IMR-90 (cell line): ENCODE data around the gene DIP2C. TPM values are rescaled to one million over a fixed set of nuclear protein-coding genes. Genes with fewer than 3 reads are reported as not detected.

Source experiments
- ATAC-seq: fragments of 200-7000 bp; cut with Tn5 transposase; 2 replicates; pipeline ENCODE4 v1.9.1; 2020; ENCODE audit warnings: low read depth, mild to moderate bottlenecking, moderate library complexity
- BruUV-seq: library from RNA; stranded (reverse); fragments of 400-500 nt; replicated peaks from 2 replicates; lab custom pipeline; 2021; lab: Mats Ljungman, UMichigan
- CTCF ChIA-PET: fragments of 300-600 bp; formaldehyde crosslinking; extraction: SDS; loops from one replicate; lab custom pipeline; 2021; ENCODE audit warnings: antibody characterized with exemption; lab: Yijun Ruan, JAX
- POLR2A ChIA-PET: fragments of 300-600 bp; sonication (Branson Sonifier 250); formaldehyde crosslinking; loops from one replicate; lab custom pipeline; 2022; ENCODE audit warnings: antibody characterized with exemption; ENCODE audit not compliant: unreplicated experiment; lab: Charles Lee
- DNase-seq: peaks from one replicate; pipeline ENCODE4 v3.0.0; 2013
- H2AFZ ChIP-seq: replicated peaks from 2 replicates; pipeline ENCODE3; 2013; ENCODE audit warnings: low read length, mild to moderate bottlenecking; ENCODE audit not compliant: poor library complexity
- H2AK5ac ChIP-seq: 2 replicates; pipeline ENCODE4 v1.6.1; 2013; ENCODE audit warnings: low read depth, low read length, inconsistent platforms
- H2AK9ac ChIP-seq: replicated peaks from 2 replicates; pipeline ENCODE3; 2013; ENCODE audit warnings: mild to moderate bottlenecking, low read depth, low read length, moderate library complexity; ENCODE audit not compliant: poor library complexity
- H2BK120ac ChIP-seq: 2 replicates; pipeline ENCODE4 v1.6.1; 2013; ENCODE audit warnings: low read depth, low read length, inconsistent platforms
- H2BK15ac ChIP-seq: 3 replicates; pipeline ENCODE4 v1.6.1; 2013; ENCODE audit warnings: low read depth, low read length, inconsistent platforms
- H2BK20ac ChIP-seq: 2 replicates; pipeline ENCODE4 v1.6.1; 2013; ENCODE audit warnings: low read depth, mild to moderate bottlenecking, inconsistent platforms, low read length, moderate library complexity
- H2BK5ac ChIP-seq: 2 replicates; pipeline ENCODE4 v1.6.1; 2013; ENCODE audit warnings: mild to moderate bottlenecking, low read depth, low read length, inconsistent platforms; ENCODE audit not compliant: poor library complexity, severe bottlenecking
- H3K14ac ChIP-seq: replicated peaks from 2 replicates; pipeline ENCODE4 v1.6.1; 2013; ENCODE audit warnings: low read depth, low read length, inconsistent platforms
- H3K18ac ChIP-seq: 2 replicates; pipeline ENCODE4 v1.6.1; 2013; ENCODE audit warnings: low read depth, low read length, control low read depth
- H3K23ac ChIP-seq: 2 replicates; pipeline ENCODE4 v1.6.1; 2013; ENCODE audit warnings: low read depth, low read length, inconsistent platforms
- H3K27ac ChIP-seq: 2 replicates; pipeline ENCODE4 v1.5.1; 2013; ENCODE audit warnings: mild to moderate bottlenecking, control low read depth, low read length; ENCODE audit not compliant: insufficient read depth
- H3K27me3 ChIP-seq: 2 replicates; pipeline ENCODE4 v1.6.1; 2013; ENCODE audit warnings: low read length; ENCODE audit not compliant: control insufficient read depth, insufficient read depth
- H3K36me3 ChIP-seq: 2 replicates; pipeline ENCODE4 v1.6.1; 2013; ENCODE audit warnings: low read length, mixed read lengths; ENCODE audit not compliant: control insufficient read depth, insufficient read depth
- H3K4ac ChIP-seq: 2 replicates; pipeline ENCODE4 v1.6.1; 2013; ENCODE audit warnings: low read depth, low read length, inconsistent platforms
- H3K4me1 ChIP-seq: 2 replicates; pipeline ENCODE4 v1.6.1; 2013; ENCODE audit warnings: low read length, mixed read lengths; ENCODE audit not compliant: control insufficient read depth, insufficient read depth
- H3K4me2 ChIP-seq: 2 replicates; pipeline ENCODE4 v1.6.1; 2013; ENCODE audit warnings: low read depth, mild to moderate bottlenecking, control low read depth, low read length, moderate library complexity
- H3K4me3 ChIP-seq: 2 replicates; pipeline ENCODE4 v1.5.1; 2013; ENCODE audit warnings: low read depth, mild to moderate bottlenecking, control low read depth, low read length, moderate library complexity; ENCODE audit not compliant: insufficient read depth
- H3K56ac ChIP-seq: 2 replicates; pipeline ENCODE4 v1.6.1; 2013; ENCODE audit warnings: low read length, inconsistent platforms; ENCODE audit not compliant: insufficient read depth; ENCODE audit errors: extremely low read depth
- H3K79me1 ChIP-seq, 2 experiments: 2 replicates each; pipeline ENCODE4 v1.6.1; 2013; ENCODE audit warnings: low read length in 2 of 2, inconsistent platforms in 1 of 2, low read depth in 1 of 2
- H3K9ac ChIP-seq: 2 replicates; pipeline ENCODE4 v1.6.1; 2013; ENCODE audit warnings: low read depth, low read length, control low read depth
- H3K9me1 ChIP-seq: 2 replicates; pipeline ENCODE4 v1.6.1; 2013; ENCODE audit warnings: low read length, inconsistent platforms; ENCODE audit not compliant: insufficient read depth
- H3K9me3 ChIP-seq: 2 replicates; pipeline ENCODE4 v1.6.1; 2013; ENCODE audit warnings: low read length; ENCODE audit not compliant: control insufficient read depth, insufficient read depth
- H4K20me1 ChIP-seq: 2 replicates; pipeline ENCODE4 v1.6.1; 2013; ENCODE audit warnings: low read length, inconsistent platforms; ENCODE audit not compliant: insufficient read depth
- H4K5ac ChIP-seq: 2 replicates; pipeline ENCODE4 v1.6.1; 2013; ENCODE audit warnings: mild to moderate bottlenecking, low read depth, low read length, control low read depth
- H4K8ac ChIP-seq, 2 experiments: 2 replicates each; pipeline ENCODE4 v1.6.1; 2013; ENCODE audit warnings: low read depth in 2 of 2, low read length in 2 of 2, control low read depth in 1 of 2, inconsistent platforms in 1 of 2
- H4K91ac ChIP-seq: 2 replicates; pipeline ENCODE4 v1.6.1; 2013; ENCODE audit warnings: low read depth, low read length, inconsistent platforms; ENCODE audit not compliant: insufficient read depth
- CHD1 ChIP-seq: IDR thresholded peaks from 2 replicates; pipeline ENCODE4 v1.6.1; 2012; ENCODE audit warnings: low read depth, low read length, improper control_type of control experiment
- CTCF ChIP-seq: conservative IDR thresholded peaks from 2 replicates; pipeline ENCODE4 v1.5.1; 2012; ENCODE audit warnings: mild to moderate bottlenecking, low read depth, low read length, improper control_type of control experiment
- ELK1 ChIP-seq: fragments of 150-350 bp; IDR thresholded peaks from 2 replicates; pipeline ENCODE4 v1.6.1; 2016; ENCODE audit warnings: low read depth, mild to moderate bottlenecking, low read length, moderate library complexity, borderline replicate concordance
- MXI1 ChIP-seq: IDR thresholded peaks from 2 replicates; pipeline ENCODE4 v1.6.1; 2012; ENCODE audit warnings: low read depth, mild to moderate bottlenecking, low read length, moderate library complexity, borderline replicate concordance
- WGBS, 2 experiments: methylation state at CpG; one replicate each; pipeline versions ENCODE4 v1.1.5 to v1.1.7; 2013; ENCODE audit warnings: missing lambda C conversion rate in 2 of 2; ENCODE audit not compliant: insufficient read length in 1 of 2; ENCODE audit errors: extremely low coverage in 2 of 2; 5-methylcytosine and 5-hydroxymethylcytosine counted together
- dilution Hi-C: fragments of 300-500 bp; cut with HindIII; formaldehyde crosslinking; loops from one replicate; pipeline ENCODE4 v1.14.3; 2018; ENCODE audit warnings: low sequenced_read_pairs; ENCODE audit not compliant: unreplicated experiment
- in situ Hi-C: fragments of 300-500 bp; cut with MboI; formaldehyde crosslinking; loops from 3 replicates; pipeline ENCODE4 v1.14.3; 2019; ENCODE audit warnings: low sequenced_read_pairs, inconsistent platforms, mixed read lengths
- intact Hi-C: fragments of 100-400 bp; cut with micrococcal nuclease; formaldehyde crosslinking; loops from 2 replicates; pipeline ENCODE4 v1.10.0; 2022
- polyA plus RNA-seq, 3 experiments: library from polyadenylated mRNA; depleted of rRNA; stranded (reverse); fragments of >200 nt; gene quantifications; 2 replicates each; pipeline ENCODE4 v1.2.3, GENCODE V29; 2012; ENCODE audit warnings: low replicate concordance in 1 of 3
- total RNA-seq: library from RNA; depleted of rRNA; stranded (reverse); fragments of >200 nt; gene quantifications from 2 replicates; pipeline ENCODE4 v1.2.3, GENCODE V29; 2012

The DIP2C gene
- total and polyA plus RNA-seq, 2 of the 4 experiments (the other 2 are of a cell fraction): 8.6 to 17.3 TPM

GRCh38 chr10:623477-624311, 65.8 kb downstream of the DIP2C start:
- H4K91ac ChIP-seq: peak overlapping the region; percentile 54; the same call in 1 of the 2 replicates
- H2AFZ ChIP-seq: no peak overlapping the region
- no peak overlapping the region for H3K4me3 ChIP-seq
- H2BK20ac ChIP-seq: peak overlapping the region; percentile 86
- H3K36me3 ChIP-seq: peaks cover 2% of the 10 kb centered on the region; the same call in 1 of the 2 replicates
- H3K27ac ChIP-seq: no peak overlapping the region
- H3K79me1 ChIP-seq: peaks cover 37 to 98% of the 10 kb centered on the region in 2 experiments
- no peak overlapping the region for H3K23ac ChIP-seq
- no peak overlapping the region for H3K9ac ChIP-seq
- H3K9me3 ChIP-seq: no peaks in the 10 kb centered on the region
- H3K18ac ChIP-seq: no peak overlapping the region
- peaks cover 31% of the 10 kb centered on the region for H3K4me1 ChIP-seq
- no peak for DNase-seq
- TF ChIP-seq MXI1 (no peak), CHD1 (no peak), CTCF (no peak), ELK1 (no peak)
- peak overlapping the region in 1 of 2 experiments; percentile 56; a peak in 1 of 4 replicates for H4K8ac ChIP-seq
- peak overlapping the region; percentile 82; the same call in 1 of the 2 replicates for H2BK120ac ChIP-seq
- H3K4ac ChIP-seq: peak overlapping the region; percentile 91
- H3K4me2 ChIP-seq: no peak overlapping the region
- peak overlapping the region; percentile 85 for H2AK9ac ChIP-seq
- no peak overlapping the region for H2BK15ac ChIP-seq
- H4K20me1 ChIP-seq: peaks cover 69% of the 10 kb centered on the region
- no peaks in the 10 kb centered on the region for H3K27me3 ChIP-seq
- peak overlapping the region; percentile 79; the same call in 1 of the 2 replicates for H2AK5ac ChIP-seq
- H2BK5ac ChIP-seq: no peak overlapping the region
- CTCF ChIA-PET: no interaction called here
- no peak overlapping the region for H3K14ac ChIP-seq
- dilution Hi-C loops (no loop called here), in situ Hi-C loops (no loop called here), intact Hi-C loops (no loop called here)
- H4K5ac ChIP-seq: 0 out of 2 replicates have a peak overlapping the region, but pooled peaks have one; percentile 25
- WGBS, 2 experiments: 98% methylated on average over 7 of the region's 24 CpGs; no CpG with 5 or more reads in 1 of the 2 experiments
- no peak for ATAC-seq
- no peak overlapping the region for H3K56ac ChIP-seq
- peaks cover 33% of the 10 kb centered on the region for H3K9me1 ChIP-seq
- POLR2A ChIA-PET: no interaction called here
- BruUV-seq: no TSS peak
